Nephron progenitor cell (in vitro differentiated cells): ENCODE measurements around the gene MAMDC4.
A peak's percentile ranks its signal among the peaks of the same experiment; 100 is the strongest.

Experiments
- DNase-seq: peaks from one replicate; pipeline ENCODE4 v3.0.0; 2021
- H3K27ac Mint-ChIP-seq: 2 replicates; pipeline ENCODE4 v1.8.0; 2021; ENCODE audit warnings: mild to moderate bottlenecking, moderate library complexity, mixed read lengths
- H3K27me3 Mint-ChIP-seq: 2 replicates; pipeline ENCODE4 v1.8.0; 2021; ENCODE audit warnings: mild to moderate bottlenecking, low read depth, mixed read lengths; ENCODE audit not compliant: poor library complexity
- H3K36me3 Mint-ChIP-seq: 2 replicates; pipeline ENCODE4 v1.8.0; 2021; ENCODE audit warnings: low read depth, mixed read lengths
- H3K4me1 Mint-ChIP-seq: 2 replicates; pipeline ENCODE4 v1.8.0; 2021; ENCODE audit warnings: mixed read lengths
- H3K4me3 Mint-ChIP-seq: 2 replicates; pipeline ENCODE4 v1.8.0; 2021; ENCODE audit warnings: mild to moderate bottlenecking, moderate library complexity, mixed read lengths
- H3K9me3 Mint-ChIP-seq: 2 replicates; pipeline ENCODE4 v1.8.0; 2021; ENCODE audit warnings: mild to moderate bottlenecking, moderate library complexity, mixed read lengths
- TF ChIP-seq, protein P1 (sequence below): fragments of 200-600 bp; sonication (generic); IDR thresholded peaks from 2 replicates; pipeline ENCODE4 v1.5.0; 2021; ENCODE audit warnings: antibody characterized with exemption

Gene MAMDC4

DNA sequence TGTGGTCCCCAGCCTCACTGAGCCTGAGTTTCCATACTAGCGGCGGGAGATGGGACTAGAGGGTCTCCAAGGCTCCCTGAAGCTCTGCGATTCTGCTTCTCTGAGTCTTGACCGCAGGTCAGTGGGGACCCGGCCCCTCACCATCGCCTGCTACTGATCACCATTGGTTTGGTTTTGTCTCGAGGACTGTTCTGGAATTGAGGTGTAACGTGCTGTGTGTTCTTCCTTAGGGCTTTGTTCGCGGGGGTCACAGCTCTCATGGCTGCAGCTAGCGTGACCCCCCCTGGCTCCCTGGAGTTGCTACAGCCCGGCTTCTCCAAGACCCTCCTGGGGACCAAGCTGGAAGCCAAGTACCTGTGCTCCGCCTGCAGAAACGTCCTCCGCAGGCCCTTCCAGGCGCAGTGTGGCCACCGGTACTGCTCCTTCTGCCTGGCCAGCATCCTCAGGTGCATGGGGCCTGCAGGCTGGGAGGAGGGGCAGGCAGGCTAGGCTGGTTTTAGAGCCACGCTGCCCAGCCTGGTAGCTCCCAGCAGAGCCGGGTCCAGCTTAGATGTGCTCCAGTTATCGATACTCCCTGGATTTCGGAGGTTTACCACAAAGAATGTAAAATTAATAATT is 46.4 kb downstream of the MAMDC4 start:
- peak overlapping the region; percentile 51 for H3K27ac Mint-ChIP-seq
- H3K9me3 Mint-ChIP-seq = no peaks in the 10 kb centered on the region
- H3K4me1 Mint-ChIP-seq = peaks cover 12% of the 10 kb centered on the region
- H3K4me3 Mint-ChIP-seq = no peak overlapping the region
- peaks cover 42% of the 10 kb centered on the region for H3K36me3 Mint-ChIP-seq
- TF ChIP-seq, protein P1, sequence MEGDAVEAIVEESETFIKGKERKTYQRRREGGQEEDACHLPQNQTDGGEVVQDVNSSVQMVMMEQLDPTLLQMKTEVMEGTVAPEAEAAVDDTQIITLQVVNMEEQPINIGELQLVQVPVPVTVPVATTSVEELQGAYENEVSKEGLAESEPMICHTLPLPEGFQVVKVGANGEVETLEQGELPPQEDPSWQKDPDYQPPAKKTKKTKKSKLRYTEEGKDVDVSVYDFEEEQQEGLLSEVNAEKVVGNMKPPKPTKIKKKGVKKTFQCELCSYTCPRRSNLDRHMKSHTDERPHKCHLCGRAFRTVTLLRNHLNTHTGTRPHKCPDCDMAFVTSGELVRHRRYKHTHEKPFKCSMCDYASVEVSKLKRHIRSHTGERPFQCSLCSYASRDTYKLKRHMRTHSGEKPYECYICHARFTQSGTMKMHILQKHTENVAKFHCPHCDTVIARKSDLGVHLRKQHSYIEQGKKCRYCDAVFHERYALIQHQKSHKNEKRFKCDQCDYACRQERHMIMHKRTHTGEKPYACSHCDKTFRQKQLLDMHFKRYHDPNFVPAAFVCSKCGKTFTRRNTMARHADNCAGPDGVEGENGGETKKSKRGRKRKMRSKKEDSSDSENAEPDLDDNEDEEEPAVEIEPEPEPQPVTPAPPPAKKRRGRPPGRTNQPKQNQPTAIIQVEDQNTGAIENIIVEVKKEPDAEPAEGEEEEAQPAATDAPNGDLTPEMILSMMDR = no peak
- DNase-seq = no peak
- H3K27me3 Mint-ChIP-seq = peaks cover 3% of the 10 kb centered on the region

DNA sequence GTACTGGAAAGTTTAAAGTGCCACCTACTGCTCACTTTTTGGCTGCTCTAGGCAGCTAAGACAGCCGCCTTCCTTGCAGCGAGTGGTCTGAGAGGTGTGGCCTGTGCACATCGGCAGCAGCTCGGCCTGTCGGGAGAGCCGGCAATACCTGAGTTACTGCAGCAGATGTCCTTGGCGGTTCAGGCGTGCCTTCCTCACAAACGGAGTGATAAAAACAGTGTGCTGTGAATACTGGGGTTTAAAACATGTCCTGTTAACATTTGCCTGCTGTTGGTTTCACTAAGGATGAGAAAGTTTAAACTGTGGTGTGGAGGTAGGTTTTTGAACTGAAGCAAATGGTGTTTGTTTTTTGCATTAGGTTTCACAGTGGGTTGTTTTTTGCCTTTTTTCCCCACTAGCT is 47.0 kb downstream of the MAMDC4 start:
- Mint-ChIP-seq H3K4me3 (no peak overlapping the region), H3K27ac (no peak overlapping the region), H3K36me3 (peaks cover 42% of the 10 kb centered on the region), H3K4me1 (peaks cover 12% of the 10 kb centered on the region), H3K9me3 (no peaks in the 10 kb centered on the region), H3K27me3 (peaks cover 3% of the 10 kb centered on the region)
- TF ChIP-seq, protein P1 = no peak
- DNase-seq = no peak

DNA sequence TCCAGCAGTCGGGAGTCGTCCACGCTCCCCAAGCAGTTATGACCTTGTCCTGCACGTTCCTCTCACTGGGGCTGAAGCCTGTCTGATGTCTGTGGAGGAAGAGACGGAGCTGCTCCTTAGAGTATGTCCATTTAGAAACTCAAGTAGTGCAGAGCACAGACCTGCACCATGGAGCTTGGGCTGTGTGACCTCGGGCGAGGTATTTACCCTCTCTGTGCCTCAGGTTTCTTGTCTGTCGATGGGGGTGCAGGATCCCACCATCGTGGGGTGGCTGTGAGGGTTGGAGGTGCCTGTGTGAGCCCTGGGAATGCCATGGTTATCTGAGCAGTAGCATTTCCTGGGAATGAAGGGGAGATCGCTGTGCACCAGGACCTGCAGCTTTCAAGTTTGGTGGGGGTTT is 48.4 kb downstream of the MAMDC4 start:
- peaks cover 3% of the 10 kb centered on the region for H3K27me3 Mint-ChIP-seq
- no peaks in the 10 kb centered on the region for H3K9me3 Mint-ChIP-seq
- peaks cover 36% of the 10 kb centered on the region for H3K36me3 Mint-ChIP-seq
- TF ChIP-seq, protein P1 = no peak
- H3K4me3 Mint-ChIP-seq = no peak overlapping the region
- peaks cover 12% of the 10 kb centered on the region for H3K4me1 Mint-ChIP-seq
- DNase-seq = no peak
- no peak overlapping the region for H3K27ac Mint-ChIP-seq

DNA sequence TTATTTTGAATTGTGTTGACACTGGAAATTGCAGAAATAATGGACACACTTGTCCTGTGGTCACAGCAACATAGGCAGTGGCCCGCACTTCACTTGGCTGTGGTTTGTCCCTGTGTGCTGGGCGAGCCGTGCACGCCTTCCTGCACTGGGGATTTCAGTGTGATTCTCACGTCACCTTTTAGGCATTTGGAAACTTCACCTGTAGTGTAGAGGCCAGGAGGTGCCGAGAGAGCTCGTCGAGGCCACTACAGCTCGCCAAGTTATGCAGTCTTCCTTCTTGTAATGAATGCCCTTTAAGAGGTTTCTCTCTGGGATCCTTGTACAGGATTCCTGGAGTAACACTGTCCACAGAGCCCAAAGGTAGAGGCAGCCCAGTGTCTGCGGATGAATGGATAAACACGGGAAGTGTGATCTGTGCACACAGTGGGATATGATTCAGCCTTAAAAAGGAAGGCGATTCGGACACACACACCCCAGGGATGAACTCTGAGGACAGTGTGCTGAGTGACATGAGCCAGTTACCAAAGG is 48.9 kb downstream of the MAMDC4 start:
- H3K9me3 Mint-ChIP-seq = no peaks in the 10 kb centered on the region
- DNase-seq = no peak
- TF ChIP-seq, protein P1 = no peak
- peaks cover 38% of the 10 kb centered on the region for H3K36me3 Mint-ChIP-seq
- peak overlapping the region; percentile 66 for H3K27ac Mint-ChIP-seq
- no peak overlapping the region for H3K4me3 Mint-ChIP-seq
- H3K4me1 Mint-ChIP-seq = peaks cover 10% of the 10 kb centered on the region
- H3K27me3 Mint-ChIP-seq = peaks cover 3% of the 10 kb centered on the region

DNA sequence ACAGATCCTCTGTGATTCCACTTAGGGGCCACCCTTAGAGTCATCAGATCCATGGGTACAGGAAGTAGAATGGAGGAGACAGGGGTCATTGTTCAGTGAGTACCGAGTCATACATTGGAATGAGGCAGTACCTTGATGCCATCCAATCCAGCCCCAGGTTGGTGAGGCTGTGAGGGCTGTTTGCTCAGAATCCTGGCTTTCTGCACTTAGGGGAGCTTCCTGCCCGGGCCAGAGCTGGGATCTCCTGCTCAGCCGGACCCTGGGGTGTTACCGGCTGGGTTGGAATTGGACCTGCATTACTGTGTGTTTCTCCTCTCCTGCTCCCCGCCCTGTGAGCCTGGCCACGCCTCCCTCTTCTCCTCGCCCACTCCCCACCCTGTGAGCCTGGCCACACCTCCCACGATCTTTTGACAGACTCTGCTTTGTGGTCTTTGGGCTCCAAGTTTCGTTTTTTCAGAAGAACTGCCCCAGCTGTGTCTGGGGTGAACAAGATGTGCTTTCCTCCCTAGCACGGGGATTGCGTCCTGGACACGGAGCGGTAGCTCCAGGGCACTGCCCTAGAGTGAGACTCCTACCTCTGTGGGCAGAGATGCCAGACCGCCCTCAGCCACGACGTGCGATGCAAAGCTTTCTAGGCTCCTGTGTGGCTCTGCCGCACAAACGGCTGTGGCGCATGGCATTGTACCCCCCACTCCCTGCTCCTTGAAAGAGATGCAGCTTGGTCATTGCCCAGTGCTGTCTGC is 49.5 kb downstream of the MAMDC4 start:
- TF ChIP-seq, protein P1 = no peak

More for the DNA sequence above, 49.5 kb downstream of the MAMDC4 start:
- Mint-ChIP-seq H3K9me3 (no peaks in the 10 kb centered on the region), H3K36me3 (peaks cover 42% of the 10 kb centered on the region), H3K27ac (peak overlapping the region; percentile 96), H3K4me3 (no peak overlapping the region), H3K27me3 (peaks cover 3% of the 10 kb centered on the region), H3K4me1 (peaks cover 5% of the 10 kb centered on the region)
- DNase-seq = no peak
